IPS-20b (cell line): Measurements from ENCODE around the gene SHISA9.

Experiments used
- H3K27ac ChIP-seq: one replicate; pipeline ENCODE4 v1.5.1; 2013; ENCODE audit warnings: low read length
- H3K27me3 ChIP-seq: 2 replicates; pipeline ENCODE4 v1.6.1; 2013; ENCODE audit warnings: mild to moderate bottlenecking, low read length, inconsistent platforms; ENCODE audit not compliant: insufficient read depth
- H3K36me3 ChIP-seq: 2 replicates; pipeline ENCODE4 v1.6.1; 2013; ENCODE audit warnings: low read depth, mild to moderate bottlenecking, inconsistent platforms, low read length, moderate library complexity; ENCODE audit not compliant: insufficient read depth
- H3K4me1 ChIP-seq: 2 replicates; pipeline ENCODE4 v1.6.1; 2013; ENCODE audit warnings: mild to moderate bottlenecking, control low read depth, inconsistent platforms, low read length, moderate library complexity; ENCODE audit not compliant: insufficient read depth
- H3K4me3 ChIP-seq: 2 replicates; pipeline ENCODE4 v1.5.1; 2013; ENCODE audit warnings: mild to moderate bottlenecking, low read length, inconsistent platforms
- H3K9ac ChIP-seq: 2 replicates; pipeline ENCODE4 v1.6.1; 2013; ENCODE audit warnings: low read depth, mild to moderate bottlenecking, inconsistent platforms, low read length, moderate library complexity
- H3K9me3 ChIP-seq: 2 replicates; pipeline ENCODE4 v1.6.1; 2013; ENCODE audit warnings: mild to moderate bottlenecking, low read depth, low read length, inconsistent platforms; ENCODE audit not compliant: insufficient read depth

The SHISA9 gene

GRCh38 chr16:12959072-12959471 is 57.7 kb downstream of the SHISA9 start:
- no peak overlapping the region for H3K9ac ChIP-seq
- H3K36me3 ChIP-seq, result no peaks in the 10 kb centered on the region

GRCh38 chr16:12961626-12962025 is 60.2 kb downstream of the SHISA9 start:
- no peaks in the 10 kb centered on the region for H3K27me3 ChIP-seq
- no peak overlapping the region for H3K27ac ChIP-seq
- no peaks in the 10 kb centered on the region for H3K4me1 ChIP-seq
- no peak overlapping the region for H3K9ac ChIP-seq
- H3K4me3 ChIP-seq, result no peak overlapping the region
- H3K36me3 ChIP-seq, result no peaks in the 10 kb centered on the region
- H3K9me3 ChIP-seq, result no peaks in the 10 kb centered on the region

More at GRCh38 chr16:12959072-12959471, 57.7 kb downstream of the SHISA9 start:
- H3K9me3 ChIP-seq, result no peaks in the 10 kb centered on the region
- no peaks in the 10 kb centered on the region for H3K27me3 ChIP-seq
- no peak overlapping the region for H3K4me3 ChIP-seq
- no peak overlapping the region for H3K27ac ChIP-seq
- no peaks in the 10 kb centered on the region for H3K4me1 ChIP-seq

GRCh38 chr16:12964461-12964860 is 63.1 kb downstream of the SHISA9 start:
- Histone ChIP-seq H3K27ac (no peak overlapping the region), H3K36me3 (no peaks in the 10 kb centered on the region)

GRCh38 chr16:12965274-12965804 is 63.9 kb downstream of the SHISA9 start:
- Histone ChIP-seq H3K9ac (no peak overlapping the region), H3K36me3 (no peaks in the 10 kb centered on the region), H3K9me3 (no peaks in the 10 kb centered on the region), H3K27me3 (no peaks in the 10 kb centered on the region), H3K27ac (no peak overlapping the region), H3K4me1 (no peaks in the 10 kb centered on the region), H3K4me3 (no peak overlapping the region)

More at GRCh38 chr16:12964461-12964860, 63.1 kb downstream of the SHISA9 start:
- no peaks in the 10 kb centered on the region for H3K27me3 ChIP-seq
- no peak overlapping the region for H3K4me3 ChIP-seq
- no peaks in the 10 kb centered on the region for H3K9me3 ChIP-seq
- H3K9ac ChIP-seq, result no peak overlapping the region
- no peaks in the 10 kb centered on the region for H3K4me1 ChIP-seq

GRCh38 chr16:12971241-12971640 is 69.8 kb downstream of the SHISA9 start:
- Histone ChIP-seq H3K4me1 (peaks cover 5% of the 10 kb centered on the region; the same call in 1 of the 2 replicates), H3K27me3 (no peaks in the 10 kb centered on the region), H3K4me3 (no peak overlapping the region), H3K9me3 (no peaks in the 10 kb centered on the region), H3K36me3 (no peaks in the 10 kb centered on the region), H3K27ac (no peak overlapping the region), H3K9ac (no peak overlapping the region)

- H3K9ac ChIP-seq, result no peak overlapping the region
- no peak overlapping the region for H3K27ac ChIP-seq
- H3K4me1 ChIP-seq, result peaks cover 5% of the 10 kb centered on the region; the same call in 1 of the 2 replicates
- no peak overlapping the region for H3K4me3 ChIP-seq
- no peaks in the 10 kb centered on the region for H3K9me3 ChIP-seq
- H3K27me3 ChIP-seq, result no peaks in the 10 kb centered on the region
- H3K36me3 ChIP-seq, result no peaks in the 10 kb centered on the region
Observed at GRCh38 chr16:12972246-12972645, 70.8 kb downstream of the SHISA9 start.

- Histone ChIP-seq H3K9ac (no peak overlapping the region), H3K27me3 (no peaks in the 10 kb centered on the region), H3K9me3 (no peaks in the 10 kb centered on the region), H3K36me3 (no peaks in the 10 kb centered on the region), H3K27ac (no peak overlapping the region), H3K4me3 (no peak overlapping the region), H3K4me1 (peaks cover 5% of the 10 kb centered on the region; the same call in 1 of the 2 replicates)
Observed at GRCh38 chr16:12975766-12976165, 74.4 kb downstream of the SHISA9 start.

- Histone ChIP-seq H3K9me3 (no peaks in the 10 kb centered on the region), H3K4me3 (no peak overlapping the region), H3K27ac (no peak overlapping the region), H3K27me3 (no peaks in the 10 kb centered on the region), H3K36me3 (no peaks in the 10 kb centered on the region), H3K4me1 (peaks cover 5% of the 10 kb centered on the region; the same call in 1 of the 2 replicates), H3K9ac (no peak overlapping the region)
Observed at GRCh38 chr16:12976496-12976895, 75.1 kb downstream of the SHISA9 start.

- Histone ChIP-seq H3K36me3 (no peaks in the 10 kb centered on the region), H3K27ac (no peak overlapping the region), H3K9ac (no peak overlapping the region), H3K4me3 (no peak overlapping the region), H3K27me3 (no peaks in the 10 kb centered on the region), H3K4me1 (peaks cover 5% of the 10 kb centered on the region; the same call in 1 of the 2 replicates), H3K9me3 (no peaks in the 10 kb centered on the region)
Observed at GRCh38 chr16:12976936-12977335, 75.5 kb downstream of the SHISA9 start.

GRCh38 chr16:12985516-12985915 is 84.1 kb downstream of the SHISA9 start:
- Histone ChIP-seq H3K4me1 (no peaks in the 10 kb centered on the region), H3K36me3 (no peaks in the 10 kb centered on the region), H3K27me3 (no peaks in the 10 kb centered on the region), H3K9ac (no peak overlapping the region), H3K27ac (no peak overlapping the region), H3K9me3 (no peaks in the 10 kb centered on the region; the same call in 1 of the 2 replicates), H3K4me3 (no peak overlapping the region)

- H3K4me1 ChIP-seq, result no peaks in the 10 kb centered on the region
- no peak overlapping the region for H3K9ac ChIP-seq
- no peak overlapping the region for H3K4me3 ChIP-seq
Observed at GRCh38 chr16:12988071-12988470, 86.7 kb downstream of the SHISA9 start.

GRCh38 chr16:12992066-12992465 is 90.7 kb downstream of the SHISA9 start:
- H3K9ac ChIP-seq, result no peak overlapping the region
- H3K27ac ChIP-seq, result no peak overlapping the region
- no peaks in the 10 kb centered on the region for H3K36me3 ChIP-seq
- peaks cover 7% of the 10 kb centered on the region; the same call in 1 of the 2 replicates for H3K4me1 ChIP-seq
- no peak overlapping the region for H3K4me3 ChIP-seq
- H3K9me3 ChIP-seq, result no peaks in the 10 kb centered on the region
- no peaks in the 10 kb centered on the region for H3K27me3 ChIP-seq

More at GRCh38 chr16:12988071-12988470, 86.7 kb downstream of the SHISA9 start:
- Histone ChIP-seq H3K27ac (no peak overlapping the region), H3K36me3 (no peaks in the 10 kb centered on the region), H3K9me3 (no peaks in the 10 kb centered on the region; the same call in 1 of the 2 replicates), H3K27me3 (no peaks in the 10 kb centered on the region)
